ENCODE data around the gene CIT.
"Not testable (repeated sequence)": the region's sequence is repeated elsewhere in the genome, so short reads cannot be mapped to it uniquely, and the experiment has no call there.

Gene CIT

GRCh38 chr12:119885549-119885948 lies 8.4 kb upstream of the CIT start:
- no peak for TF ChIP-seq JUND (IDR thresholded peaks at IDR 0.05; ENCODE audit: low read depth)
- in situ Hi-C loops (cut with HindIII; ENCODE audit: low pct_unique_long_range_greater_than_20kb, low sequenced_read_pairs): no loop called here
- DNase-seq (ENCODE audit: low read depth in 1 of 2, low spot score in 1 of 2): no peak

DNA sequence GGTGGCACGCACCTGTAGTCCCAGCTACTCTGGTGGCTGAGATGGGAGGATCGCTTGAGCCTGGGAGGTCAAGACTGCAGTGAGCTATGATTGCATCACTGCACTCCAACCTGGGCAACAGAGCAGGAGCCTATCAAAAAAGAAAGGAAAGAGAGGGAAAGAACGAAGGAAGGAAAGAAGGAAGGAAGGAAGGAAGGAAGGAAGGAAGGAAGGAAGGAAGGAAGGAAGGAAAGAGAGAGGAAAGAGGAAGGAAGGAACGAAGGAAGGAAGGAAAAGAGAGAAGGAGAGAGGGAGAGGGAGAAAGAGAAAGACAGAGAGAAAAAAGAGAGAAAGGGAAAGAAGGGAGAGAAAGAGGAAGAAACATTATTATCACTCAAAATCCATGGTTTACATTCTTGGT lies 6.7 kb upstream of the CIT start:
- in situ Hi-C loops (cut with HindIII; ENCODE audit: low pct_unique_long_range_greater_than_20kb, low sequenced_read_pairs); DNase-seq (ENCODE audit: low read depth in 1 of 2, low spot score in 1 of 2): not testable (repeated sequence)

GRCh38 chr12:119883237-119883636 lies 6.1 kb upstream of the CIT start:
- TF ChIP-seq JUND (IDR thresholded peaks at IDR 0.05; ENCODE audit: low read depth): no peak
- no peak for DNase-seq (ENCODE audit: low read depth in 1 of 2, low spot score in 1 of 2)
- in situ Hi-C loops (cut with HindIII; ENCODE audit: low pct_unique_long_range_greater_than_20kb, low sequenced_read_pairs): no loop called here

- in situ Hi-C loops (cut with HindIII; ENCODE audit: low pct_unique_long_range_greater_than_20kb, low sequenced_read_pairs): no loop called here
- TF ChIP-seq JUND (IDR thresholded peaks at IDR 0.05; ENCODE audit: low read depth): no peak
- DNase-seq (ENCODE audit: low read depth in 1 of 2, low spot score in 1 of 2): no peak
These were observed 474 bp upstream of the CIT start for GRCh38 chr12:119877639-119877948.

DNA sequence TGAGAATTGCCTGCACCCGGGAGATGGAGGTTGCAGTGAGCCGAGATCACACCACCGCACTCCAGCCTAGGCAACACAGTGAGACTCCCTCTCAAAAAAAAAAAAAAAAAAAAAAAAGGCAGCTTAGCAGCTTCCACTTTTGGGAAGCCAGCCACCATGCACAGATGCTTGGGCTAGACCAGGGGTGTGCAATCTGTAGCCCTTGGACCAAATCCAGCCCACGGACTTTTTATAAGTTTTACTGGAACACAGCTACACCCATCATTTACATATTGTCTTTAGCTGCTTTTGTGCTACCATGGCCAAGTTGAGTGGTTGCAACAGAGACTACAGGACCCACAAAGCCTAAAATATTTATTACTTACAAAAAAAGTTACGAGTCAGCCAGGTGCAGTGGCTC lies 6.7 kb downstream of the CIT start:
- in situ Hi-C loops (cut with HindIII; ENCODE audit: low pct_unique_long_range_greater_than_20kb, low sequenced_read_pairs): no loop called here
- no peak for DNase-seq (ENCODE audit: low read depth in 1 of 2, low spot score in 1 of 2)
- no peak for TF ChIP-seq JUND (IDR thresholded peaks at IDR 0.05; ENCODE audit: low read depth)

DNA sequence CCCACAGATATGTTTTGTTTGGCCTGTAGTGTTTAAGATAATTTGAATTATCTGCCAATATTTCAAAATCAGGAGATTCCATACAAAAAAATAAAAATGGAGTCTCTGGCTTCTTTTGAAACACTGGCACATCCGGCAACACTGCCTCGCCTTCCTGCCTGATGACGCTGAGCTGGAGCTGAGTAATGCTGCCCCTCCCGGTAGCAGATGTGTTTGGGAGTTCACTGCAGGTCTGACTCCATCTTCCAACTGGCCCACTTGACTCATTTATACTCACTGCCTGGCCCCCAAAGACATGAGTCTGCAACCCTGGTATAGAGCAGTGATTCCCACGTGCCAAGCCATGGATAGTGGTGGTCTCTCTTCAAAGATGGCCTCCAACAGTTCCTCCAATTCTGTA lies 7.4 kb downstream of the CIT start:
- in situ Hi-C loops (cut with HindIII; ENCODE audit: low pct_unique_long_range_greater_than_20kb, low sequenced_read_pairs): no loop called here
- no peak for DNase-seq (ENCODE audit: low read depth in 1 of 2, low spot score in 1 of 2)
- TF ChIP-seq JUND (IDR thresholded peaks at IDR 0.05; ENCODE audit: low read depth): no peak

GRCh38 chr12:119868992-119869391 lies 8.1 kb downstream of the CIT start:
- TF ChIP-seq JUND (IDR thresholded peaks at IDR 0.05; ENCODE audit: low read depth): no peak
- in situ Hi-C loops (cut with HindIII; ENCODE audit: low pct_unique_long_range_greater_than_20kb, low sequenced_read_pairs): no loop called here
- no peak for DNase-seq (ENCODE audit: low read depth in 1 of 2, low spot score in 1 of 2)

GRCh38 chr12:119864591-119864990 lies 12.5 kb downstream of the CIT start:
- TF ChIP-seq JUND (IDR thresholded peaks at IDR 0.05; ENCODE audit: low read depth): no peak
- in situ Hi-C loops (cut with HindIII; ENCODE audit: low pct_unique_long_range_greater_than_20kb, low sequenced_read_pairs): no loop called here
- DNase-seq (ENCODE audit: low read depth in 1 of 2, low spot score in 1 of 2): no peak

DNA sequence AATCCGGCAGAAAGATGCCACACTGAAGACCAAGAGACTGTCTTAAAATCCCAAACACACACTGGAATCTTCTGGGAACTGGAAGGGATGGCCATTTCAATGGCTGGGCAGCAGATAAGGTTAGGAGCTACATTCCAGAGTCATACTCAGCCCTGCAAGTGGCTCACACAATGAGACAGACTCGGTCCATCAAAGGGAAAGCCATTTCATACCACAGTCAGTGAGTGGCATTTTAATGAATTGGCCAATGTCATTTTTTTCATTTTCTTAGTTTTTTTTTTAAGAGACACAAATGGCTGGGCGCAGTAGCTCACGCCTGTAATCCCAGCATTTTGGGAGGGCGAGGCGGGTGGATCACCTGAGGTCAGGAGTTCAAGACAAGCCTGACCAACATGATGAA lies 17.9 kb downstream of the CIT start:
- in situ Hi-C loops (cut with HindIII; ENCODE audit: low pct_unique_long_range_greater_than_20kb, low sequenced_read_pairs): no loop called here
- DNase-seq (ENCODE audit: low read depth in 1 of 2, low spot score in 1 of 2): no peak
- TF ChIP-seq JUND (IDR thresholded peaks at IDR 0.05; ENCODE audit: low read depth): no peak

DNA sequence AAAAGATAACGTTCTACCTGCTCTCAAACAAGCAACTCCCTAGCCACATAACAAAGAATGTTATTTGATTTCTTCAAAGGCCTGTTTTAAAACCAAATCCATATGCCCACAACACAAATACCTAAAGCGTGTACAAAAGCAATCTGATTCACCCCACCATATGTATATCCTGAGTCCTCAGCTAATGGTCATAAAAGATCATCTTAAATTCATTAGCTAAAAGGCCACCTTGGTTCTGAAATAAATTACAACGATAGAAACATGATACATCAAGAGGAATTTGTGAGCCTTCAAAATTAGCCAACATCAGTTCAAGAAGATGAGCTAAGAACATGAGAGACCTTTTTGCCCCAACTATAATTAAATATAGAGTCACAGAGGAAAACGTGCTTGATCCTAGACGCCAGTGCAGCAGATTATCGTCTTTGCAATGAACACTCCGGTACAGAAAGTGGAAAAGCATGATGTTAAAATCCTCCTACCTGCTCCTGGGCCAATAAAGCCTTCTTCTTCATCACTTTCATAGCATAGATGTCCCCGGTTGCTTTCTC lies 20.0 kb downstream of the CIT start:
- TF ChIP-seq JUND (IDR thresholded peaks at IDR 0.05; ENCODE audit: low read depth): no peak
- in situ Hi-C loops (cut with HindIII; ENCODE audit: low pct_unique_long_range_greater_than_20kb, low sequenced_read_pairs): no loop called here
- no peak for DNase-seq (ENCODE audit: low read depth in 1 of 2, low spot score in 1 of 2)

- no peak for DNase-seq (ENCODE audit: low read depth in 1 of 2, low spot score in 1 of 2)
- no peak for TF ChIP-seq JUND (IDR thresholded peaks at IDR 0.05; ENCODE audit: low read depth)
- in situ Hi-C loops (cut with HindIII; ENCODE audit: low pct_unique_long_range_greater_than_20kb, low sequenced_read_pairs): no loop called here
These were observed 26.8 kb downstream of the CIT start for GRCh38 chr12:119850330-119850729.

GRCh38 chr12:119843100-119843499 lies 34.0 kb downstream of the CIT start:
- DNase-seq (ENCODE audit: low read depth in 1 of 2, low spot score in 1 of 2): no peak
- in situ Hi-C loops (cut with HindIII; ENCODE audit: low pct_unique_long_range_greater_than_20kb, low sequenced_read_pairs): no loop called here
- no peak for TF ChIP-seq JUND (IDR thresholded peaks at IDR 0.05; ENCODE audit: low read depth)

GRCh38 chr12:119842380-119842779 lies 34.7 kb downstream of the CIT start:
- no peak for TF ChIP-seq JUND (IDR thresholded peaks at IDR 0.05; ENCODE audit: low read depth)
- DNase-seq (ENCODE audit: low read depth in 1 of 2, low spot score in 1 of 2): no peak
- in situ Hi-C loops (cut with HindIII; ENCODE audit: low pct_unique_long_range_greater_than_20kb, low sequenced_read_pairs): no loop called here

DNA sequence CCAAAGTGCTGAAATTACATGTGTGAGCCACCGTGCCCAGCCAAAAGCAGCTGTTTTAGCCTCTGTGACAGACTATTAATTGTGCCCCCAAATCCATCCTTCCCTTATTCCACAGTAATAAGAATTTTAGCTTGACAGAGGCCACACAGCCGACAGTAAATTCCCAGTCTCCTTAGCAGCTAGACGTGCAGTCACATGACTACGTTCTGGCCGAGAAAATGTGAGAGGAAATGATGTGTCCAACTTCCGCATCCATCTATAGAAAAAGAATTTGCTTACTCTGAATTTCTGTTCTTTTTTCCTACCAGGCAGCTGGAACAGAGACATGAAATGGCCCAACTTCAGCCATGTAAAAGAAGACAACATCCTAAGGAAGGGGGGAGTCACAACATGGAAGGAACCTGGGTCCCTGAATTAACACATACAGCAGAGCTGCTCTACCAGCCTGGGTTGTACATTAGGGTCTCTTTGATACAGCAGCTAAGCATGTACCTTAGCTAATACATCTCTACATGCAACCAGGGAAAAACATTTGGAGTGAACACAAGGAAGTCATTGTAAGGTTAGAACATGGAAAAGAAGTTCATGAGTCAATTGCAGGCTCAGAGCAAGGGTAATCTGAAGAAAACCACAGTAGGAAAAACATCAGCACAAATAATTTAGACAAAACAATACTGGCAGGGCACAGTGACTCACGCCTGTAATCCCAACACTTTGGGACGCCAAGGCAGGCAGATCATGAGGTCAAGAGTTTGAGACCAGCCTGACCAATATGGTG lies 35.5 kb downstream of the CIT start:
- TF ChIP-seq JUND (IDR thresholded peaks at IDR 0.05; ENCODE audit: low read depth): no peak
- no peak for DNase-seq (ENCODE audit: low read depth in 1 of 2, low spot score in 1 of 2)
- in situ Hi-C loops (cut with HindIII; ENCODE audit: low pct_unique_long_range_greater_than_20kb, low sequenced_read_pairs): no loop called here
